ENCODE results near the gene NR2E1. TPM values are rescaled to one million over a fixed set of nuclear protein-coding genes. Genes with fewer than 3 reads are reported as not detected.

The NR2E1 gene
- total RNA-seq, 1 experiment from 2014 or later: not detected

DNA sequence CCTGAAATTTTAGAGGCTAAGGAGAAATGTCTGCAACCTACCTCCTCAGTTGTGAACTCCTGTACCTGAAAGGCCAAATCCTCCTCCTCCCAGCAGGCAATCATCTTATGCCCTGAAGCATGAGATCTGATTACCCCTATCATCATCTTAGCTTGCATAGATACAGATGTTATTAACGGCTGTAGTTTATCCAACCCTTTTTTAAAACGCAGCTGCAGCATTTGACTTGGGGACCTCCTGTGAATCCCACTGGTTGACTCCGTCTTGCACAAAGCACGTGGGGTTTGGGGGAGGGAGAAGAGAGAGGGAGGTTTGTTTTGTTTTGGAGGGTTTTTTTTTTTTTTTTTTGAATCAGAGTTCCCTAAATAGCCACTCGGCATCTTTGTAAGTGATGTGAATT lies 5.8 kb upstream of the NR2E1 start:
- Mint-ChIP-seq H3K27me3 (ENCODE audit: unreplicated experiment) (peaks cover 94% of the 10 kb centered on the region), H3K9me3 (ENCODE audit: low read depth, unreplicated experiment) (no peaks in the 10 kb centered on the region), H3K36me3 (ENCODE audit: insufficient read depth, unreplicated experiment) (peaks cover 5% of the 10 kb centered on the region), H3K4me3 (ENCODE audit: low read depth, unreplicated experiment) (no peak overlapping the region), H3K4me1 (ENCODE audit: low read depth, unreplicated experiment) (peaks cover 12% of the 10 kb centered on the region), H3K27ac (ENCODE audit: unreplicated experiment) (no peak overlapping the region)
- TF ChIP-seq CTCF (IDR thresholded peaks at IDR 0.05; ENCODE audit: unreplicated experiment): no peak
- DNase-seq: no peak
- no TSS peak for BruUV-seq (replicated peaks)
- intact Hi-C loops (cut with micrococcal nuclease; ENCODE audit: unreplicated experiment): loop anchor here (5.0 kb wide), 1 partner anchor 43 kb away; no protein-coding TSS in a partner anchor
- CTCF ChIA-PET: interaction anchor here (0.6 to 0.7 kb wide), 2 partner anchors 787 to 1295 kb away, joined by 3 to 4 read pairs; partner anchors contain the start of gene MICAL1

DNA sequence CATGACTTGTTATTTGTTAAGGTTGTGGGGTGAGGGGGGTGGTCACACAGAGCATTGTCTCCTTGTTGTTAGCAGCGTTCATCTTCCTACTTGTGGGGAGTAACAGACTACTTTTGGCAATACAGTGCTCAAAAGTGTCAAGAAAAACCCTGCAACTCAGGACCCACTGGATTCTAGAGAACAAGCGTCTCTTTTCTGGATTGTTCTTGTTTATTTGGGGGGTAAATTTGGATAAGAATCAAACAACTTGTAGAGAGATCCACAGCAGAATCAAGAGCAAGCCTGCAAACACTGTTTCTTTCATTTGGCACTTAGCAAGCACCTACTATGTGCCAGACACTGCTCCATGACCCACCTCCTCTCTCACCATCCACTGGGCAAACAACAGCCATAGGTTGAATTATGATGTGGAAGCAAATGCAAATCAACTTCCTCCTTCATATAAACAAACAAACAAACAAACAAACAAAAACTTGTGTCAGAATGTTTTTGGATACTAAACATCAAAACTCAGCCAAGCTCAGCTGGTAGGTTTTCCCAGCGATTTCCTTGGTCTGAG lies 4.0 kb upstream of the NR2E1 start:
- H3K4me3 Mint-ChIP-seq (ENCODE audit: low read depth, unreplicated experiment): no peak overlapping the region
- H3K9me3 Mint-ChIP-seq (ENCODE audit: low read depth, unreplicated experiment): no peaks in the 10 kb centered on the region
- H3K36me3 Mint-ChIP-seq (ENCODE audit: insufficient read depth, unreplicated experiment): peaks cover 5% of the 10 kb centered on the region
- H3K4me1 Mint-ChIP-seq (ENCODE audit: low read depth, unreplicated experiment): peaks cover 5% of the 10 kb centered on the region
- DNase-seq: no peak
- intact Hi-C loops (cut with micrococcal nuclease; ENCODE audit: unreplicated experiment): loop anchor here (5.0 kb wide), 1 partner anchor 45 kb away; no protein-coding TSS in a partner anchor
- peaks cover 100% of the 10 kb centered on the region for H3K27me3 Mint-ChIP-seq (ENCODE audit: unreplicated experiment)
- no peak overlapping the region for H3K27ac Mint-ChIP-seq (ENCODE audit: unreplicated experiment)
- CTCF ChIA-PET: no interaction called here
- no TSS peak for BruUV-seq (replicated peaks)
- TF ChIP-seq CTCF (IDR thresholded peaks at IDR 0.05; ENCODE audit: unreplicated experiment): no peak

- CTCF ChIA-PET: no interaction called here
- TF ChIP-seq CTCF (IDR thresholded peaks at IDR 0.05; ENCODE audit: unreplicated experiment): no peak
- no peaks in the 10 kb centered on the region for H3K9me3 Mint-ChIP-seq (ENCODE audit: low read depth, unreplicated experiment)
- no peaks in the 10 kb centered on the region for H3K4me1 Mint-ChIP-seq (ENCODE audit: low read depth, unreplicated experiment)
- H3K36me3 Mint-ChIP-seq (ENCODE audit: insufficient read depth, unreplicated experiment): no peaks in the 10 kb centered on the region
- H3K27ac Mint-ChIP-seq (ENCODE audit: unreplicated experiment): no peak overlapping the region
- DNase-seq: no peak
- intact Hi-C loops (cut with micrococcal nuclease; ENCODE audit: unreplicated experiment): loop anchor here (5.0 kb wide), 1 partner anchor 46 kb away; no protein-coding TSS in a partner anchor
- BruUV-seq (replicated peaks): no TSS peak
- H3K27me3 Mint-ChIP-seq (ENCODE audit: unreplicated experiment): peaks cover 94% of the 10 kb centered on the region
- H3K4me3 Mint-ChIP-seq (ENCODE audit: low read depth, unreplicated experiment): no peak overlapping the region
Measured at GRCh38 chr6:108163267-108163643, 2.6 kb upstream of the NR2E1 start.

GRCh38 chr6:108163644-108164542 lies 1.9 kb upstream of the NR2E1 start:
- no peaks in the 10 kb centered on the region for H3K9me3 Mint-ChIP-seq (ENCODE audit: low read depth, unreplicated experiment)
- CTCF ChIA-PET: no interaction called here
- intact Hi-C loops (cut with micrococcal nuclease; ENCODE audit: unreplicated experiment): loop anchor here (5.0 kb wide), 1 partner anchor 47 kb away; no protein-coding TSS in a partner anchor
- no peaks in the 10 kb centered on the region for H3K36me3 Mint-ChIP-seq (ENCODE audit: insufficient read depth, unreplicated experiment)
- DNase-seq: no peak
- no peak overlapping the region for H3K27ac Mint-ChIP-seq (ENCODE audit: unreplicated experiment)
- H3K27me3 Mint-ChIP-seq (ENCODE audit: unreplicated experiment): peaks cover 92% of the 10 kb centered on the region
- no peak for TF ChIP-seq CTCF (IDR thresholded peaks at IDR 0.05; ENCODE audit: unreplicated experiment)
- no TSS peak for BruUV-seq (replicated peaks)
- H3K4me1 Mint-ChIP-seq (ENCODE audit: low read depth, unreplicated experiment): no peaks in the 10 kb centered on the region
- H3K4me3 Mint-ChIP-seq (ENCODE audit: low read depth, unreplicated experiment): no peak overlapping the region

All from Calu3 (cell line).